Measurements from ENCODE around the gene SLC2A13.
"Not testable (repeated sequence)": the region's sequence is repeated elsewhere in the genome, so short reads cannot be mapped to it uniquely, and the experiment has no call there.

SLC2A13 gene

DNA sequence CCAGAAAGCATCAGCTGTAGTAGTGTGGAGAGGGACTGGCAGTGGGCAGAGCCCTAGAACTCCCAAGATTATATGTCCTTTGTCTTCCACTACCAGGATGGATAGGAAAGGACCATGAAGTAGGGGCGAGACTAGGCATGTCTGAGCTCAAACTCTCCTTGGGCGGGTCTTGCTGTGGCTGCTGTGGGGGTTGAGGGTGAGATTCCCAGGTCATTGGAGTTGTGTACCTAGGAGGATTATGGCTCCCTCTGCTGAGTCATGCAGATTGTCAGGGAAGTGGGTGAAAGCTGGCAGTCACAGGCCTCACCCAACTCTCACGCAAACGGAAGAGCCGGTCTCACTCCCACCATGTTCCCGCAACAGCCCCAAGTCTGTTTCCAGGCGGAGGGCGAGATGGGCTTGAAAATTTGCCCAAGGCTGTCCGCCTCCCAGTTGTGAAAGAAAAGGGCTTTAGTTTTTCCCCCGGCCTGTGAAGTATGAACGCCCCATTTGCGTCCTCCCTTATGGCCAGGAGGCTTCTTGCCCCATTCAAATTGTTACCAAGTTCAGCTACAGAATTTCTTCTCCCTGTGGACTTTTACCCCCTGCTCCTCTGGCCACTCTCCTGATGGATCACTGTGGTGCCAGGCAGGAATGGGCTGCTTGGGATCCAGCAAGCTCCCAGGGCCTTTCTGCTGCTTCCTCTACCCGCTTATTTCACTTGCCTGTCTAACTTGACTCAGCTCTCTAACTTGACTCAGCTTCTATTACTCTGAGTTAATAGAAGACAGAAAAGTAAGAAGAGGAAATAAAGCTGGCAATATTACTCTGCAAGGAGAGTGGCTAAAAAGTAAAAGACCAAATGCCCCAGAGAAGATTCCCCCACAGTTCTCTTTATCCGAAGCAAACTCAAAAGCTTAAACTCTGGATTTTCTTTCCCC lies 159.3 kb downstream of the SLC2A13 start:
- H3K4me3 ChIP-seq, result no peak overlapping the region
- no peak overlapping the region for H3K27ac ChIP-seq

DNA sequence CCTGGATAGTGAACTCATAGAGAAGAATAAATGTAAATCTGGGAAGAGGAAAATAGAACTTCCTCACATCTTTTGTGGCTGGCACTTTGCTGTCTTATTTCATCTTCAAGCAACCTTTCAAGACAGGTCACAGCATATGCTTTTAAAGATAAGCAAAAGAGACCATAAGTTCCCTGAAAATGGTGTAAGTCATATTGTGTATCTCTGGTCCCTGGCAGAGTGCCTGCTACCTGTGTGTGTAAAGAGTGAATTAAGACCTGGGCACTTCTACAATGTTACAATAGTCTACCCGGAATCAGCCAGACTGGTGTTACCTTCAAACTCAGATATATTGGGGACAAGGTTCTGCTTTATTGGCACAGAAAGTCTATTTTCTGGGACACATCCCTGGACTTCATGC lies 168.8 kb downstream of the SLC2A13 start:
- Histone ChIP-seq H3K27ac (no peak overlapping the region), H3K4me3 (no peak overlapping the region)

DNA sequence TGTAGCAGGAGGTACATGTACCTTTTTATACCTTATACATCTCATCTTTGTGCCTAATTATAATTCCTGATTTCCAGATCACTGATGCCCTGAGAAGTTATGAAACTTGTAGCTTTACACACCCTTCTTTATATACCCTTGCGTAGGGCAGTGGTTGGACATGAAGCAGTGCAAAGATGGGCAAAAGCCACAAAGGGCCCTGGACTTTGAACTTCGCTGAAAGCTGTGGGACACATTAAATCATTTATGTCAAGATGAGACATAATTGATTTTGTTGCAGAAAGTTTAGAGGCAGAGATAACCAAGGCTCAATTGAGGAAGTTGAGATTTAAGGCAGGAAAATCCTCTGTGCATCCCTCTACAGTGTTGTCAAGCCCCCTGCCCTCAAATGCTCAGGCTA lies 170.0 kb downstream of the SLC2A13 start:
- no peak overlapping the region for H3K27ac ChIP-seq
- H3K4me3 ChIP-seq, result no peak overlapping the region

DNA sequence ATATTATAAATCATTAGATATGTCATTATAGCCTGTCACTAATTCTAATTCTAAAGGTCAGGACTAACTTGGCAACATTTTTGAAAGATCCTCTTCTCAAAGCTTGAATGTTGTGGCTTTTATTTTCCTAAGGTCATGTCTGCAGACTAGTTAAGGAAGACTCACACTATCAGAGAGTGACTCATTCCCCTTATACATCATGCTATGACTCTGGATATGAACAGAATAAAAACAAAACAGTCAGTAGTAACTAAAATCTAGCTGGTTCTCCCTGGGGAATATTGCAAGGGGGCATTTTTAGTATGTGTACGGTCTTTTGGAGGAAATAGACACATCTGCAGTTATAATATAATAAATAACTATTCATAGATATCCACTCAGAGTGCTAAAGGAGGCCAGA lies 170.6 kb downstream of the SLC2A13 start:
- Histone ChIP-seq H3K27ac (no peak overlapping the region), H3K4me3 (no peak overlapping the region)

DNA sequence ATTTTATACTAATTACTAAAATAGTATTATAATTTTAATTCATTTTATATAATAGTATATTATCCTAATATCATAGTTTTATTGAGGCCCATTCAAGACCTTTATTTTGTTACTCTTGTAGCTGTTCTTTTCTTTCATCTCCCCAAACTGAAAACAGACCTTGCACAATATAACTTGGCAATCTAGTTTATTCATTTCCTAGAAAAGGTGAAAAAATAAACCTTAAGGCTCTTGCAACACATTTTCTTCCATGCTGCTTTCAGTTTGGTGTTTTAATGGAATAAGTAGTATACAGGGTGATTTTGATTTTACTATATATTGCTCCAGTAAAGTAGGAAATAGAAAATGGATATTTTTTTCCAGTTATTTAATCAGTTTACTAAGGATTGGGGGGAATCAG lies 174.0 kb downstream of the SLC2A13 start:
- no peak overlapping the region for H3K4me3 ChIP-seq
- no peak overlapping the region for H3K27ac ChIP-seq

DNA sequence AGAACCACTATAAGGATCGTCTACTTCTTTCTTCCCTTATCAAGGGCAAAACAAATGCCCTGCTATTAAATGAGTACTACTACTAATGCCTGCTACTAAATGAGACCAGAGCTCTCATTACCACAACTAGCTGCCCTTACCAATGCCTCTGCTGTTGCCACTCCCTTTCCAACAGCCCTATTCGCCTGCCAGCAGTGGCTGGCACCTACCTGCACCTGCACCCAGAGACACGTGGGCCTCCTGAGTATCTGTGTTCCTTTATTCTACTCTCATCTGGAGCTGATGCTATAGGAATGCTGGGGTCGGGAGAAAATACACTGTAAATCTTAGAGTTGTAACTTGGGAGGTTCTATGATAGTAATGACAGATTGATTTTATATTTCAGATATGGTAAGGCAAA lies 174.7 kb downstream of the SLC2A13 start:
- no peak overlapping the region for H3K4me3 ChIP-seq
- H3K27ac ChIP-seq, result no peak overlapping the region

DNA sequence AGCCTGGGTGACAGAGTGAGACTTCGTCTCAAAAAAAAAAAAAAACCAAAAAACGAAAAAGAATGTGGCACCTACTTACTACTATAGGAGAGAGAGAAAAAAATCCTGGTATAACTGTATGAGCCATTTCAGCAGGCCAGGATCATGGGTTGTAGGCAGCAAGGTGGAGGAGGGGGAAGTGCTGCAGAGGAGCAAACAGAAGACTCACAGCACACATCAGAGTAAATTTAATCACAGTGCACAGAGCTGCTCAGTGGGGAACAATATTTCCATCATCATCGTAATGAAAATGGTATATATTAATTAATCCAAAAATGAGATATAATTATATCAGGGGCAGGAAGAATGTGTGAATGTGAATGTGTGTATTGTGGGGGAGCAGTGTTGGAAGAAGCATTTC lies 175.8 kb downstream of the SLC2A13 start:
- H3K27ac ChIP-seq, result no peak overlapping the region
- H3K4me3 ChIP-seq, result no peak overlapping the region

DNA sequence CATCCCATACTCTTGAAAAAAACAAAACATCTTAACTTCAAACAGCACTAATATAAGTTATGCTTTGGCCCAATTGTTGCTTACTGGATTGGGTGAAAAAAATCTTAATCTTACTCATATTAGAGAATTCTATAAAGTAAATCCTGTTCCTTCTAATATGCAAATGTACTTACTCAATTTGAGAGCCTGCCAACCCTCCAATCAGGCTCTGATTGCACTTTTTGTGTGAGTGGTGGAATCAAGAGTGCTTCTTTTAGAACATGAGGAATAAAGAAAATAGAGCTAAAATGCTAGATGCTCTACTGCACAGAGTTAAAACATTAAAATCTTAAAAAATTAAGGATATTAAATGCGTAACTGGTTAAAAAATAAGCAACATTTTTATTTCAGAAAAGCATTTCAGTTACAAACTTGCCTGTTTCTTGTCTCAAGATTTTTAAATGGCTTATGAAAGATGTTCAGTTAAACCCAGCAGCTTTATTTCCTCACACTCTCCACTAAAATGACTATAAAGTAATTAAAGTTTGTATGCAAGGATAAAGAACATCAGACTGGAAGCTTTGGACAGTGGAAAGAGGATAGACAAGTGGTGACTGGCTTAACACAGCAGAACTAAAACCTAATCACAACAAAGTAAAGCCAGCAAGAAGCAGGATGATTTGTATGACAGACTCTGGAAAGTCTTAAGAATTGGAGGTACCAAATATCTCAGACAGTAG lies 177.5 kb downstream of the SLC2A13 start:
- Histone ChIP-seq H3K27ac (no peak overlapping the region), H3K4me3 (no peak overlapping the region)

DNA sequence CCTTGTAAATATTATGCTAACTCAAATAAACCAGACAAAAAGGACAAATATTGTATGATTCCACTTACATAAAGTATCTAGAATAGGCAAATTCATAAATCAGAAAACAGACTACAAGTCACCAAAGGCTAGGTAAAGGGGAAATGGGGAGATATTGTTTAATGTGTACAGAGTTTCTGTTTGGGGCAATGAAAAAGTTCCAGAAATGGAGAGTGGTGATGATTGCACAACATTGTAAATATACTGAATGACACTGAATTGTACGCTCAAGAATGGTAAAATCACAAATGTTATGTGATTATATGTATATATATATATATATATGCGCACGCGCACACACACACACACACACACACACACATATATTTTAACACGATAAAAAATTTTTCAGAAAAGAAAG lies 182.5 kb downstream of the SLC2A13 start:
- Histone ChIP-seq H3K27ac (no peak overlapping the region), H3K4me3 (no peak overlapping the region)

DNA sequence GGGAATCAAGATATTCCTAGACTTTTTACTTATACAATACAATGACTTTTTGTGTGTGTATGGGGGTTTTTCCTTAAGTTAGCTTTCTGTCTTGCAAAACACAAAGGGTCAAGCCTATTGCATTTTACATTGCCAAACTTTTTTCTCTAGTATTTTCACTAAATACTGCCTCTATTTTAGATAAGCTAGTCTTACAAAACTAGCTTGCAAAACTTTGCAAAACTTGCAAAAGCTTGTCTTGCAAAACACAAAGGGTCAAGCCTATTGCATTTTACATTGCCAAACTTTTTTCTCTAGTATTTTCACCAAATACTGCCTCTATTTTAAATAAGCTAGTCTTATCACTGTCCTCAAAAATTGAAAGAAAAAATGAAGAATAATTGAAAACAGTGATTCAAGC lies 183.3 kb downstream of the SLC2A13 start:
- H3K27ac ChIP-seq, H3K4me3 ChIP-seq: not testable (repeated sequence)

DNA sequence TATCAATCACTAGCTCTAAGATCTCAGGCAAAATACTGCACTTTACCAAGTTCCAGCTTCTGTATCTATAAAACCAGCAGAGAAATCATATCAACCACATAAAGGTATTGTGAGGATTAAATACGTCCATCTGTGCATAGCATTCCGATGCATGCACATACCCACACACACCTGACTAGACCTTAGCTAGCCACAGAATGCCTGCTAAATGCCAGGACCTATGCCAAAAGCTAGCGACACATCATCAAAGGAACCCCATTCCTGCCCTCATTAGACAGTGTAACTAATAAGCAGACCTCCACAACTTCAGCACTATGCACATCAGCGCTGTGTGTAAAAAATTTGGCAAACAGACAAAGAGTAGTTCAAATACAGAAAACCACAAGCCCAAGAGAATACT lies 185.2 kb downstream of the SLC2A13 start:
- H3K27ac ChIP-seq, result no peak overlapping the region
- no peak overlapping the region for H3K4me3 ChIP-seq

DNA sequence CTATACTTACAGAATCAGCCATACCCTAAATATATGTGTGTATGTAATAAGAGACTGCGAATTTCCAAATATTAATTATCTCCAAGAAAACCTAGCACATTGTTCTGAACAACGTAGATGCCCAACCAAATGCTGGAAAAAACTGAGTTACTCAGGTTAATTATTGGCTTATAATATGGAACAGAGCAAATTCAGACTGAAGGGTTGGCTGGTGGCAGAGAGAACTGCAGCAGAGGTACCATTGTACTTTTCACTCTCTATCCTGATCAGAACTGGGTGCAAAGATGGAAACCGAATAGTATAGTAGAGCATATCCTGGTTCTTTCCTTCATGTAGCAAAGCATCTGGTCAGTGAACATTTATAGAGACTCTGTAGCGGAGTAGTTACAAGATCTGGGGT lies 185.7 kb downstream of the SLC2A13 start:
- Histone ChIP-seq H3K4me3 (no peak overlapping the region), H3K27ac (no peak overlapping the region)

DNA sequence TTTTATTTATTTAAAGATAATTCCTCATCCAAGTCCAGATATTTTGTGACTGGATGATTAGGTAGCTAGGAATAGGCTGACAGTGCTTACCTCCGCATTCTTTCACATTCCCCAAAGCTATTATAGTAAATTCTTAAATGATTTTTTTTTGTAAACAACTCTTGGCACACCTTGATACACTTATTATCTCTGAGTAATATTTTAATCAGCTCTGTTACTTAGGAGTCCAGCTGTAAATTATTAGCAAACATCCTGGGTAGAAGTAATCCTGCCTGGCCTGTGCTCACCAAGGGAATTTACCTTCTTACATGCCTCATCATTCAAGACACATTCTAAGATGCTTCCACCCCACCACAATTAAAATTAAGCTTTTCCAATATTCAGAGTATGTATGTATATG lies 186.1 kb downstream of the SLC2A13 start:
- Histone ChIP-seq H3K4me3 (no peak overlapping the region), H3K27ac (no peak overlapping the region)

DNA sequence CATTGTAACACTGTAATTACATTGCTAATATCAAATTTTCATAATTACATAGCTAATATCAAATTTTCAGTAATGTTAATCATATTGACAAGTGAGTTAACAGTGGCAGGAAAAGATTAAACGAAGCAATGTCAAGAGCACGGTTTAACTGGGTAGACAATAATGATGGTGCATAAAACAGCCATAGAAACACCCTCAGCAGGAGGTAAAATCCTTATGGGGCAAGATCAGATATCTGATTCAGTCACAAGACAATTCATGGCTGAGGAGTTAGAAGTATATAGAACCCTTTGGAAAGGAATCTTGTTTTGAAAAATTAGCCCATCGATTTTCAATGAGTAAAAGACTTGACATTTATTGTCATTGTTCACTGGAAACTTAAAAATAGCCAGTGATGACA lies 190.6 kb downstream of the SLC2A13 start:
- H3K27ac ChIP-seq, result no peak overlapping the region
- no peak overlapping the region for H3K4me3 ChIP-seq

DNA sequence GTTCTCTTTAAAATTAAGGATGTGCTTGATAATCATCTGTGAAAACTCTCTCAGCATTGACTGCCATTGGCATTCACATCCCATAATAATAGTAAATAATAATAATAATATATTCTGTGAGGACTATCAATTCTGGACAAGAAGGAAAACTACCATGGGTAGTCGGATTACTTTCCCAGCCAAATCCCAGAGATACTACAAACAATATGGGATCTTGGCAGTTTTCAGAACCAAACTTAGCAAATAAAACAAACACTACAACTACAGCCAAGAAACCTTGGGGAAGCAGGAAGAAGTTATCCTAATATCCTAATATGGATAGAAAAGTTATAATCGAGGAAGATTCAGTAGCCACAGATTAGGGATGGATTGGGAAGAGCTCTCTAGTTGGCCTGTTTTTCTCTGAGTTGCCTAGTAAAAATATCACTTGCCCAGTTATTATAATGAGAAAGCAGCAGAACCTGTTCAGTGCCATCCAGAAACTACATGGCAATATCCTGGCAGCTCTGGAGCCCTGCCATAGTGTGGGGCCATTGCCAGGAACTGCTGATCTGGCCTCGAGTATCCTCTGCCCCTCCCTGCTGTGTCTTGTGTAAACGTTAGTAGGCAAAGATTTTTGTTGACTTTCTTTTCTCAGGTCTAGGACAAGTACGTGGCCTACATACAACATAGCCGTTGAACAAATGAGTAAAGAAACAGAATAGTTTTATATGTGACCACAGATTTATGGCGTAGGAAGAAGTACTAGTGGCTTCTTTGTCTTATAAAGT lies 193.5 kb downstream of the SLC2A13 start:
- H3K27ac ChIP-seq, result peak overlapping the region in 2 of 21 experiments; percentile 31 to 61
- H3K4me3 ChIP-seq, result no peak overlapping the region

DNA sequence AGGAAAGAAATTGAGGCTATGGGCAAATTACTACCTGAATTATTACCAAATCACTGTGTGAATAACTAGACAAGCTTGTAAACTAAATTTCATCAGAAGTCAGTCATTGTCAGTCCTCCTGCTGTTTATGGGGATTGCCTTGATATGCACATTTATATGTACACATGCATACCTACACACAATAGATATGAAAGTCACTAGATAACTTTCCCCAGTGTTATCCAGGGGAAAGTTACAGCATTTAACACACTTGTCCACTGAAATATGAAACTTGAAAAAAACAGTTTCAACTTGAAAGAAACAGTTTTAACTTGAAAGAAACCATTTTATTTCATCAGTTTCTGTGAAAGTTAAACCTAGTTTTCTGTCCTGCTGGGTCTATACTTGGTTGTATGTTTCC lies 199.6 kb downstream of the SLC2A13 start:
- no peak overlapping the region for H3K4me3 ChIP-seq
- no peak overlapping the region for H3K27ac ChIP-seq

DNA sequence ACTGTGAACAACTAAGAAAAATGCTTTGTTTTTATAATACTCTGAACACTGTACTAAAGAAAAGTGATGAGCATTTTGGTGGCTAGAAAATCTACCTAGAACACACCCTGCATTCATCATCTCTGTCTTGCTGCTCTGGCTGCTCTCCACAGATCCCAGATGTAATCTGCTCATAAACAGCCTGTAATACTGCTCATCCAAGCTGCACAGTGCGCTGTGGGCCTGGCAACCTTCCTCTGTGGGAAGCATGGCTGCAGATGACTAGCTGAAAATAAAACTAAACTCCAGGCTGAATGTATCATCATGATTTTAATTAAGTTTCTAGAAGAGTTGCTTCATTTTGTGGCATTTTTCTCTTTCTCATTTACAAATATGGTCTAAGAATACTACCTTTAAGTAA lies 200.7 kb downstream of the SLC2A13 start:
- Histone ChIP-seq H3K4me3 (no peak overlapping the region), H3K27ac (peak overlapping the region in 2 of 21 experiments; percentile 10 to 46)

DNA sequence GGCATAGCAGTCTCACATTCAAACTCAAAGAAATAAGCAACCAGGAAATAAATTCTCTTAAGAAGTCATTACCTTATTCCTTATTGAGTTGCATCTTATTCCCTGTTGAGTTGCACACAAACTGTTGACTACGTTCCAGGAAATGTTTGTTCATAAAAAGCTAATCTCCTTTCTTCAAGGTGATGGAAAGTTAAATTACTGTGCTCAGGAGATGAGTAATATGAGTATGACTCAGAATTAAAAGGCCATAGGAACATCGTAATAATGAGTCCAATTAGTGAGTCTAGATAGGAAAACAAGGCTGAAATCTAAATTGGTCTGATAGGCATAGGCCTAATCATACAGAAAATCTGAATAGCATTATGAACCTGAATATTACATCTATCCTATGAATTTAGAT lies 203.1 kb downstream of the SLC2A13 start:
- no peak overlapping the region for H3K27ac ChIP-seq
- H3K4me3 ChIP-seq, result no peak overlapping the region

DNA sequence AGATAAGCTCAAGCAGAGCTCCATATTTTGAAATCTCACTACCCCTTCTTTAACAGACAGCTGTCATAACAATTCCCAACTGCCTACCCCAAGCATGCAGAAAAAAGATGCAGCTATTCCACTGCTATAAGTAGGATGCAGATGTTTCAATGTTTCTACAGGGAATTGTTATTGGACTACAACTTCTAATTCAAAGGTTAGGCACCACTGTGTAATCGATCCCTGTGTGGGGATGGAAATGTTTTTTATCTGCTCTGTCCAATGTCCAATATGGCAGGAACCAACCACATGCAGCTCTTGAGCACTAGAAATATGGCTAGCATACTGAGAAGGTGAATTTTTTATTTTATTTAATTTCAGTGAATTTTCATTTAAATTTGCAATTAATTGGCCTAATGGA lies 208.6 kb downstream of the SLC2A13 start:
- Histone ChIP-seq H3K27ac (no peak overlapping the region), H3K4me3 (no peak overlapping the region)

DNA sequence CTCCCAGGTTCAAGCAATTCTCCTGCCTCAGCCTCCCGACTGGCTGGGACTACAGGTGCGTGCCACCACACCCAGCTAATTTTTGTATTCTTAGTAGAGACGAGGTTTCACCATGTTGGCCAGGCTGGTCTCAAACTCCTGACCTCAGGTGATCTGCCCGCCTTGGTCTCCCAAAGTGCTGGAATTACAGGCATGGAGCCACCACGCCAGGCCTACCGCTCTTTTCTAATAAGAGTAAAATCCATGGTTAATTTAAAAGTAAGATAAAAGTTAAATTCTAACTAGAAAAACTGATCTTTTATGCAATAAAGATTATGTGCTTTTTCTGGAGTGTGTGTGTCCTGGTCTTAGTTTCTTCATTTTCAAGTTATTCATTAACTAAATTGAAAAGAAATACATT lies 212.5 kb downstream of the SLC2A13 start:
- not testable (repeated sequence) for H3K27ac ChIP-seq

DNA sequence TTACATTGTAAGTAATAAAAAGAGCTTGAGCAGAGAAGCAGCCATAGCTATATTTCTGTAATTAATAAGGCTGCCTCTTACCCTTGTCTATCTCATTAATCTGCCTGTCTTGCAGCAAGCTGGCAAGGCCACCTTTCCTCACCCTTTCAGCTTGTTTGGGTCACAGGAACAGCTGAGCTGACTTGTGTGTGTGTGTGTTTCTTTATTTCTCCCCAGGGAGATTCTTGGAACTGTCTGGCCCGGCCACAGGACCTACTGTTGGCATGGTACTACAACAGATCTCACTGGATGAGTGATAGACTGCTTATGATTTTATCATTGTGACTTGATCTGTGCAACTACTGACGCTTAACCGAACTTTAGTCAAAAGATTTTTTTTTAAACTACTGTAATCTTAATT lies 213.7 kb downstream of the SLC2A13 start:
- H3K4me3 ChIP-seq, result no peak overlapping the region
- H3K27ac ChIP-seq, result no peak overlapping the region

More for the DNA sequence above, 212.5 kb downstream of the SLC2A13 start:
- not testable (repeated sequence) for H3K4me3 ChIP-seq

Measured in skin epidermis (tissue), 12 donors.